Prostate gland (tissue), 2 donors: ENCODE measurements around the gene SELENOH. TPM values are rescaled to one million over a fixed set of nuclear protein-coding genes. Genes with fewer than 3 reads are reported as not detected.

Experiments used
- DNase-seq: peaks from one replicate; pipeline ENCODE4 v3.0.0-alpha.2; 2019; ENCODE audit warnings: low spot score
- H3K27ac ChIP-seq, 2 donors: fragments of 200-600 bp; sonication (generic); 2 replicates each; pipeline ENCODE4 v1.5.1; 2017 to 2019
- H3K27me3 ChIP-seq: fragments of 200-600 bp; sonication (generic); replicated peaks from 2 replicates; pipeline ENCODE4 v1.5.1; 2019; ENCODE audit not compliant: insufficient read depth
- H3K36me3 ChIP-seq, 2 donors: fragments of 200-600 bp; sonication (generic); 1 replicate in 1 of 2; 2 replicates in 1 of 2; pipeline versions ENCODE4 v1.5.1 to v1.8.1; 2017 to 2019
- H3K4me1 ChIP-seq: fragments of 200-600 bp; sonication (generic); replicated peaks from 2 replicates; pipeline ENCODE4 v1.5.1; 2019
- H3K4me3 ChIP-seq, 2 donors: fragments of 200-600 bp; sonication (generic); 2 replicates each; pipeline ENCODE4 v1.5.1; 2017 to 2019
- H3K9me3 ChIP-seq: fragments of 200-600 bp; sonication (generic); 2 replicates; pipeline ENCODE4 v1.5.1; 2017
- POLR2A ChIP-seq: fragments of 450-650 bp; IDR thresholded peaks from one replicate; pipeline ENCODE4 v1.6.1; 2016; ENCODE audit warnings: antibody characterized with exemption, mild to moderate bottlenecking
- POLR2AphosphoS5 ChIP-seq: sonication (generic); formaldehyde crosslinking; IDR thresholded peaks from one replicate; pipeline ENCODE4 v1.6.1; 2017; ENCODE audit warnings: antibody characterized with exemption
- WGBS: methylation state at CpG from one replicate; pipeline ENCODE4 v1.1.5; 2018; 5-methylcytosine and 5-hydroxymethylcytosine counted together
- intact Hi-C: fragments of 100-400 bp; cut with DNase I; formaldehyde crosslinking; loops from one replicate; pipeline ENCODE4 v1.14.2; 2022
- total RNA-seq, 2 donors: library from RNA; depleted of rRNA; stranded (reverse); fragments of >200 nt; gene quantifications; one replicate each; pipeline ENCODE4 v1.1.0, GENCODE V29; 2016
- TF ChIP-seq, protein P1 (sequence below), 4 experiments: fragments of 200-600 bp in 2 of 4; fragments of 450-650 bp in 2 of 4; sonication (generic) in 2 of 4; IDR thresholded peaks; 1 replicate in 3 of 4; 2 replicates in 1 of 4; pipeline ENCODE4 v1.5.1; 2016 to 2019; ENCODE audit warnings: antibody characterized with exemption in 4 of 4, mild to moderate bottlenecking in 2 of 4, moderate library complexity in 2 of 4

Gene SELENOH
- total RNA-seq, 2 donors from 2014 or later, result 181 to 334 TPM

DNA sequence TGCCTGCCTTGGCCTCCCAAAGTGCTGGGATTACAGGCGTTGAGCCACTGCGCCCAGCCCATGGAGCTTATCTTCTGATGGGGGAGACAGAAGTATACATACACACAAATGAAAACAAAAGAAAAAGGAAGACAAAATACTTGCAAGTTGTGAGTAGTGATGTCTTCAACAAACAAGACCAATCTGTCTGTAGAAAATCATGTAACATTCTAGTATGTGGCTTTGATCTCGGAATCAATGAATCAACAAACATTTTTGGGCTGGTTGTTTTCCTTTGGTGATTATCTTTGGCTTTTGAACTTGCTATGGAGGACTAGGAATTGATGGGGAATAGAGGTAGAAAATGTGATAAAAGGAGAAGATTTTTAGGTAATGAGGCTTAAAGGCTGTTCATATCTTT, 16.9 kb downstream of the SELENOH start:
- Histone ChIP-seq H3K4me1 (no peaks in the 10 kb centered on the region), H3K27me3 (no peaks in the 10 kb centered on the region), H3K36me3 (no peaks in the 10 kb centered on the region), H3K9me3 (no peaks in the 10 kb centered on the region), H3K4me3 (no peak overlapping the region), H3K27ac (no peak overlapping the region)
- DNase-seq, result no peak
- intact Hi-C loops, result no loop called here
- 88% methylated on average over 3 of the region's 3 CpGs for WGBS
- TF ChIP-seq, protein P1, sequence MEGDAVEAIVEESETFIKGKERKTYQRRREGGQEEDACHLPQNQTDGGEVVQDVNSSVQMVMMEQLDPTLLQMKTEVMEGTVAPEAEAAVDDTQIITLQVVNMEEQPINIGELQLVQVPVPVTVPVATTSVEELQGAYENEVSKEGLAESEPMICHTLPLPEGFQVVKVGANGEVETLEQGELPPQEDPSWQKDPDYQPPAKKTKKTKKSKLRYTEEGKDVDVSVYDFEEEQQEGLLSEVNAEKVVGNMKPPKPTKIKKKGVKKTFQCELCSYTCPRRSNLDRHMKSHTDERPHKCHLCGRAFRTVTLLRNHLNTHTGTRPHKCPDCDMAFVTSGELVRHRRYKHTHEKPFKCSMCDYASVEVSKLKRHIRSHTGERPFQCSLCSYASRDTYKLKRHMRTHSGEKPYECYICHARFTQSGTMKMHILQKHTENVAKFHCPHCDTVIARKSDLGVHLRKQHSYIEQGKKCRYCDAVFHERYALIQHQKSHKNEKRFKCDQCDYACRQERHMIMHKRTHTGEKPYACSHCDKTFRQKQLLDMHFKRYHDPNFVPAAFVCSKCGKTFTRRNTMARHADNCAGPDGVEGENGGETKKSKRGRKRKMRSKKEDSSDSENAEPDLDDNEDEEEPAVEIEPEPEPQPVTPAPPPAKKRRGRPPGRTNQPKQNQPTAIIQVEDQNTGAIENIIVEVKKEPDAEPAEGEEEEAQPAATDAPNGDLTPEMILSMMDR (IDR thresholded peaks at IDR 0.05), result no peak
- TF ChIP-seq POLR2A (no peak), POLR2AphosphoS5 (no peak)

DNA sequence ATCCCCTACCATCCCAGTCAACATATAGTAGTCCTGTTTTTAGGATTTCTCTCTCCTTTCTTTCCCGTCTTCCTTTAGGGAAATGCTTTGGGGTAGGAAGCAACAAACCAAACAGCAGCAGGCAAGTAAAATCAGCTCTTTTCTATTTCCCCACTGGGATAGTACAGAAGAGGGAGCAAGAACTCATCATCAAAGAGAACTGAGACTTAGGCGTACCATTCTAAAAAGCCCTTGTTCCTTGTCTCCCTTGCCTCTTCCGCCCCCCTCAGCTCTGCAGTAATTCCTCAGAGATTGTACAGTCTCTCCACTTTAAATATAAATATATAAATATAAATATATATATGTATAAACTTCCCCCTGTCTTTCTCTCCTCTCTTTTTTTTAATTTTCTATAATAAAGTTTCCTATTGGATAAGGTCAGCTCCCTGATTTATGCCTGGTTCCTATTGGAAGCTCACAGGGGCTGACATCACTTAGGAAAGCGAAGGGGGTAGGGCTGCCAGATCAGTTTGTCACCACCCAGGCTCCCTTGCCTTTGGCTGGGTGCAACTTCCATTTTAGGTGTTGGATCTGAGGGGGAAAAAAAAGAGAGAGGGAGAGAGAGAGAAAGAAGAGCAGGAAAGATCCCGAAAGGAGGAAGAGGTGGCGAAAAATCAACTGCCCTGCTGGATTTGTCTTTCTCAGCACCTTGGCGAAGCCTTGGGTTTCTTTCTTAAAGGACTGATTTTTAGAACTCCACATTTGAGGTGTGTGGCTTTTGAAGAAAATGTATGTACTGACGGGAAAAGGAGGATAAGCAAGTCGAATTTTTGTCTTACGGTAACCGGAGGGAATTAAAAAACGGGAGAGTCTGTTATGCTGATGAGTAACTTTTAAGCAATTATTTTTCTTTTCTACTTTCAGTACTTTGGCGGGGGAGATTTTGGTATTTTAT, 20.3 kb downstream of the SELENOH start, which contains the start of gene CTNND1:
CTNND1 (plus strand) TSS at position 502 of the 934 bp plus-strand sequence. CDS start 29,677 bp downstream, outside the sequence.
- no peaks in the 10 kb centered on the region for H3K27me3 ChIP-seq
- no peaks in the 10 kb centered on the region for H3K9me3 ChIP-seq
- intact Hi-C loops, result loop anchor here (5.0 kb wide), 2 partner anchors 41 to 94 kb away; partner anchors contain the start of gene ZDHHC5
- peak within 1 kb of the TSS; percentile 46 to 69 for H3K4me3 ChIP-seq
- peaks cover 8% of the 10 kb centered on the region for H3K4me1 ChIP-seq
- no peaks in the 10 kb centered on the region for H3K36me3 ChIP-seq
- DNase-seq, result peak; percentile 94
- TF ChIP-seq POLR2A, result peak; percentile 93
- peak; percentile 98 for TF ChIP-seq POLR2AphosphoS5
- TF ChIP-seq, protein P1 (IDR thresholded peaks at IDR 0.05), result peak in 1 of 4 experiments; percentile 25
- H3K27ac ChIP-seq, result peak within 1 kb of the TSS; percentile 92 to 97
- 1% methylated on average over 13 of the region's 13 CpGs for WGBS

DNA sequence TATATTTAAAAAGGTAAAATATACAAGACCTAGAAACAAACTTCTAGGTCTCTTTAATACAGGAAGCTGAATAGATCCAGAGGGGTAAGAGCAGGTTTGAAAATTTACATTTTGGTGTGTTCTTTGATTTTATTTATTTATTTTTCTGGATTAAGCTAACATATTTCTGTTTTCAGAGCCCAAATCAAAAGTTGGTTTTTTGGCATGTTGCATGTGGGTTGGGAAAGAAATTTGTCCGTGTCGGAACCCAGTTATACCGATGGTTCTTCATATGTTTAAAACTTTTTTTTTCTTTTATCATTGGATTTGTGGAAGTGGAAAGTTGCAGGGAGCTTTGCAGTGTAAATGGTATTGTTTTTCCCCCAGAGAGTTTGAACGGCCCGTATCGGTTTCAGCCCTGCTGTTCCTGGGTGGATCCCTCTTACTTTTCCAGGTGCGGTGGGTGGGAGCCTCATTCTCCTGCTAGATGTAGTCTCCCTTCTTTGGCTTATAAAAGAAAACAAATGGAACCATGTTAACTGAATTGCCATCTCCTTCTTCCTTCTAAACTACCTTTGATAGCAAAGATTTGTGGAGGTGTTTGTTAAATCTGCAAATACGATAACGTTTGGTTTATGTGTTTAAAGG, 21.1 kb downstream of the SELENOH start:
- WGBS, result under 1% methylated on average over 9 of the region's 9 CpGs
- Histone ChIP-seq H3K36me3 (no peaks in the 10 kb centered on the region), H3K4me3 (peak overlapping the region; percentile 46 to 69), H3K27me3 (no peaks in the 10 kb centered on the region), H3K27ac (peak overlapping the region; percentile 92 to 97), H3K9me3 (no peaks in the 10 kb centered on the region), H3K4me1 (peaks cover 8% of the 10 kb centered on the region)
- DNase-seq, result peak; percentile 30
- TF ChIP-seq POLR2A, result peak; percentile 31
- TF ChIP-seq, protein P1 (IDR thresholded peaks at IDR 0.05), result no peak
- intact Hi-C loops, result loop anchor here (5.0 kb wide), 2 partner anchors 40 to 95 kb away; partner anchors contain the start of gene ZDHHC5

DNA sequence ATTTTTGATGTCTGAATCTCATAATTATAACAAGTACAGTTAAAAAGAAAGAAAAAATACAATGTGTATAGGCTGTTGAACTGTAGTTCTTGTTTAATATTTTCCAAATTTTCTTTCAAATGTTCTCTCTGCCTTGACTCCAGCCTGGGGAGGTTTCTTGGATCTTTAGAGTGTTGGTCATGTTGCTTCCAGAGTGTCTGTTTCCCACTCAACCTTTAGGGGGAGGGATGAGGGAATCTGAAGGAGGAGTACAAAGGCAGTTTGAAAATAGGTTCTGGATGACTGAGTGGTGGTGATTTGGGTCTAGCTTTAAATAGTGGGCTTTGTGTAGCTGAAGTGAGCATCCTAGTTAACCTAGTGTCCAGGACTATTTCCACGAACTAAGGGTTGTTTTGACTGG, 22.3 kb downstream of the SELENOH start:
- Histone ChIP-seq H3K27ac (peak overlapping the region; percentile 92 to 97), H3K9me3 (no peaks in the 10 kb centered on the region), H3K36me3 (no peaks in the 10 kb centered on the region), H3K27me3 (no peaks in the 10 kb centered on the region), H3K4me1 (peaks cover 8% of the 10 kb centered on the region), H3K4me3 (peak overlapping the region; percentile 46 to 69)
- WGBS, result 4% methylated on average over 1 of the region's 1 CpG
- intact Hi-C loops, result loop anchor here (5.0 kb wide), 2 partner anchors 39 to 96 kb away; partner anchors contain the start of gene ZDHHC5
- peak; percentile 15 for DNase-seq
- peak; percentile 58 for TF ChIP-seq POLR2AphosphoS5
- TF ChIP-seq POLR2A, result peak; percentile 16
- TF ChIP-seq, protein P1 (IDR thresholded peaks at IDR 0.05), result peak in 2 of 4 experiments; percentile 41
